H9 (cell line): ENCODE results near the gene CCDC134. TPM values are rescaled to one million over a fixed set of nuclear protein-coding genes. Genes with fewer than 3 reads are reported as not detected.

Experiments
- DNase-seq: peaks from one replicate; pipeline ENCODE4 v3.0.0-alpha.2; 2017
- H2AFZ ChIP-seq: one replicate; pipeline ENCODE4 v1.6.1; 2013; ENCODE audit warnings: mild to moderate bottlenecking, low read length, control low read depth, moderate library complexity
- H2AK5ac ChIP-seq: 2 replicates; pipeline ENCODE4 v1.6.1; 2013; ENCODE audit warnings: low read length, control low read depth, mixed read lengths; ENCODE audit not compliant: insufficient read length
- H2BK120ac ChIP-seq: one replicate; pipeline ENCODE4 v1.6.1; 2013; ENCODE audit warnings: low read depth, mild to moderate bottlenecking, low read length, control low read depth, inconsistent platforms; ENCODE audit not compliant: poor library complexity, severe bottlenecking
- H2BK12ac ChIP-seq: 2 replicates; pipeline ENCODE4 v1.6.1; 2013; ENCODE audit warnings: low read length, control low read depth, mixed read lengths, low read depth; ENCODE audit not compliant: insufficient read length
- H2BK15ac ChIP-seq: 2 replicates; pipeline ENCODE4 v1.6.1; 2013; ENCODE audit warnings: low read depth, low read length, control low read depth
- H2BK20ac ChIP-seq: one replicate; pipeline ENCODE4 v1.6.1; 2013; ENCODE audit warnings: low read depth, mild to moderate bottlenecking, low read length, control low read depth, inconsistent platforms; ENCODE audit not compliant: poor library complexity, severe bottlenecking
- H2BK5ac ChIP-seq: 2 replicates; pipeline ENCODE4 v1.6.1; 2013; ENCODE audit warnings: low read length, control low read depth, mixed read lengths; ENCODE audit not compliant: insufficient read length
- H3K14ac ChIP-seq: 2 replicates; pipeline ENCODE4 v1.6.1; 2013; ENCODE audit warnings: low read length, control low read depth; ENCODE audit not compliant: insufficient read depth
- H3K18ac ChIP-seq: 2 replicates; pipeline ENCODE4 v1.6.1; 2013; ENCODE audit warnings: low read depth, mild to moderate bottlenecking, mixed read lengths, low read length, control low read depth; ENCODE audit not compliant: insufficient read length
- H3K23ac ChIP-seq: 2 replicates; pipeline ENCODE4 v1.6.1; 2013; ENCODE audit warnings: low read length, control low read depth, mixed read lengths, low read depth; ENCODE audit not compliant: insufficient read length
- H3K23me2 ChIP-seq: 2 replicates; pipeline ENCODE4 v1.6.1; 2013; ENCODE audit warnings: low read depth, mild to moderate bottlenecking, mixed read lengths, low read length, control low read depth; ENCODE audit not compliant: insufficient read length, poor library complexity, severe bottlenecking
- H3K27ac ChIP-seq: 2 replicates; pipeline ENCODE4 v1.5.1; 2013; ENCODE audit warnings: low read length, control low read depth, mixed read lengths, low read depth; ENCODE audit not compliant: insufficient read length
- H3K27me3 ChIP-seq: 2 replicates; pipeline ENCODE4 v1.6.1; 2013; ENCODE audit warnings: low read length, control low read depth, inconsistent platforms; ENCODE audit not compliant: insufficient read depth
- H3K4ac ChIP-seq: 2 replicates; pipeline ENCODE4 v1.6.1; 2013; ENCODE audit warnings: low read depth, mild to moderate bottlenecking, control low read depth, inconsistent platforms, low read length, moderate library complexity
- H3K4me1 ChIP-seq: 2 replicates; pipeline ENCODE4 v1.6.1; 2013; ENCODE audit warnings: low read length, control low read depth, inconsistent platforms; ENCODE audit not compliant: insufficient read depth
- H3K4me2 ChIP-seq: 2 replicates; pipeline ENCODE4 v1.6.1; 2013; ENCODE audit warnings: low read length, control low read depth, mixed read lengths; ENCODE audit not compliant: insufficient read length, insufficient read depth
- H3K56ac ChIP-seq: 2 replicates; pipeline ENCODE4 v1.6.1; 2013; ENCODE audit warnings: low read depth, mild to moderate bottlenecking, mixed read lengths, low read length, control low read depth; ENCODE audit not compliant: insufficient read length
- H3K79me1 ChIP-seq: 2 replicates; pipeline ENCODE4 v1.6.1; 2013; ENCODE audit warnings: low read depth, mild to moderate bottlenecking, moderate library complexity, low read length, control low read depth, inconsistent platforms; ENCODE audit not compliant: insufficient read depth, poor library complexity, severe bottlenecking
- H3K79me2 ChIP-seq: 2 replicates; pipeline ENCODE4 v1.6.1; 2013; ENCODE audit warnings: low read length, control low read depth, inconsistent platforms; ENCODE audit not compliant: insufficient read depth
- H3K9ac ChIP-seq: 2 replicates; pipeline ENCODE4 v1.6.1; 2013; ENCODE audit warnings: low read length, control low read depth, mixed read lengths; ENCODE audit not compliant: insufficient read length; ENCODE audit errors: extremely low read depth
- H3K9me3 ChIP-seq: one replicate; pipeline ENCODE4 v1.6.1; 2013; ENCODE audit warnings: low read depth, low read length, inconsistent platforms; ENCODE audit not compliant: control insufficient read depth
- H3T11ph ChIP-seq: one replicate; pipeline ENCODE4 v1.6.1; 2013; ENCODE audit warnings: mild to moderate bottlenecking, low read length, control low read depth, inconsistent platforms
- H4K20me1 ChIP-seq: one replicate; pipeline ENCODE4 v1.6.1; 2013; ENCODE audit not compliant: control insufficient read depth, insufficient read length, insufficient read depth
- H4K5ac ChIP-seq: 2 replicates; pipeline ENCODE4 v1.6.1; 2013; ENCODE audit warnings: low read depth, mild to moderate bottlenecking, mixed read lengths, low read length, control low read depth; ENCODE audit not compliant: insufficient read length
- H4K8ac ChIP-seq: replicated peaks from 2 replicates; pipeline ENCODE4 v1.6.1; 2013; ENCODE audit warnings: low read length, control low read depth, mixed read lengths, low read depth; ENCODE audit not compliant: insufficient read length
- H4K91ac ChIP-seq: 2 replicates; pipeline ENCODE4 v1.6.1; 2013; ENCODE audit warnings: low read depth, mild to moderate bottlenecking, moderate library complexity, mixed read lengths, low read length, control low read depth; ENCODE audit not compliant: insufficient read length
- H3K27ac Mint-ChIP-seq, 3 experiments: 2 replicates in 2 of 3; 3 replicates in 1 of 3; pipeline ENCODE4 v1.8.0; 2020 to 2021; ENCODE audit warnings: mixed read lengths in 3 of 3, mild to moderate bottlenecking in 1 of 3, moderate library complexity in 1 of 3
- H3K27me3 Mint-ChIP-seq: 2 replicates; pipeline ENCODE4 v1.8.0; 2021; ENCODE audit warnings: low read depth, mild to moderate bottlenecking, moderate library complexity, mixed read lengths
- H3K36me3 Mint-ChIP-seq, 3 experiments: 2 replicates in 2 of 3; 3 replicates in 1 of 3; pipeline ENCODE4 v1.8.0; 2020 to 2021; ENCODE audit warnings: low read depth in 3 of 3, mixed read lengths in 3 of 3; ENCODE audit not compliant: insufficient read depth in 1 of 3
- H3K4me1 Mint-ChIP-seq, 2 experiments: 2 replicates each; pipeline ENCODE4 v1.8.0; 2020; ENCODE audit warnings: mixed read lengths in 2 of 2
- H3K4me3 Mint-ChIP-seq, 2 experiments: 2 replicates in 1 of 2; 3 replicates in 1 of 2; pipeline ENCODE4 v1.8.0; 2020 to 2021; ENCODE audit warnings: mild to moderate bottlenecking in 2 of 2, mixed read lengths in 2 of 2, moderate library complexity in 1 of 2
- H3K9me3 Mint-ChIP-seq, 2 experiments: 2 replicates in 1 of 2; 3 replicates in 1 of 2; pipeline ENCODE4 v1.8.0; 2020; ENCODE audit warnings: mild to moderate bottlenecking in 2 of 2, mixed read lengths in 2 of 2, moderate library complexity in 1 of 2
- WGBS: extraction: QIAGEN DNeasy Blood & Tissue Kit; methylation state at CpG from one replicate; pipeline ENCODE4 v1.1.7; 2013; ENCODE audit warnings: missing lambda C conversion rate, low lambda C conversion rate, mixed read lengths; ENCODE audit not compliant: insufficient read length; ENCODE audit errors: extremely low coverage; 5-methylcytosine and 5-hydroxymethylcytosine counted together
- total RNA-seq: library from RNA; stranded (reverse); gene quantifications from 2 replicates; pipeline ENCODE4 v1.2.1, GENCODE V29; 2021
- TF ChIP-seq, protein P1 (sequence below): fragments of 200-600 bp; sonication (generic); conservative IDR thresholded peaks from 3 replicates; pipeline ENCODE4 v1.8.0; 2021; ENCODE audit warnings: antibody characterized with exemption, mild to moderate bottlenecking

The CCDC134 gene
- total RNA-seq, 1 experiment from 2014 or later: 20.7 TPM

DNA sequence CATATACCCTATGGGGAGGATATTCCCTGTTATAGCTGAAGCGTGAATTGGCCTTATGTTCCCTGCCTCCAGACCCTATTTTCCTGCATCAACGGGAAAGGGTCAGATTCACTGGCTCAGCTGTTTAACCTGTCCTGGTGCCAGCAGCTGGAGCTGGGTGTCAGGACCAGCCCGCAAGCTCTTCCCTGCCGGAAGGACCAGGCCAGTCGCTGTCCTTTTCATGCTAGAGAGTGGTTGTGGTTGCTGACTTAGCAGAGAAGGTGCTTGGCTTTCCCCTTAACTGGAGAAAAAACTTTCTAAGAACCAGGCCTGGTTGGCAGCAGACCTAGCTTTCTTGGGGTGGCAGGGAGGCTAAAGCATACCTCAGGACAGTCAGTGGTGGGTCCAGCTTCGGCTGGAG, 27.2 kb downstream of the CCDC134 start:
- H3K9ac ChIP-seq: no peak overlapping the region
- no peak overlapping the region for H2AFZ ChIP-seq
- no peak overlapping the region for H3K4ac ChIP-seq
- H3K27ac Mint-ChIP-seq: peak overlapping the region in 2 of 3 experiments; percentile 12 to 26; a peak in 1 of 7 replicates
- TF ChIP-seq, protein P1, sequence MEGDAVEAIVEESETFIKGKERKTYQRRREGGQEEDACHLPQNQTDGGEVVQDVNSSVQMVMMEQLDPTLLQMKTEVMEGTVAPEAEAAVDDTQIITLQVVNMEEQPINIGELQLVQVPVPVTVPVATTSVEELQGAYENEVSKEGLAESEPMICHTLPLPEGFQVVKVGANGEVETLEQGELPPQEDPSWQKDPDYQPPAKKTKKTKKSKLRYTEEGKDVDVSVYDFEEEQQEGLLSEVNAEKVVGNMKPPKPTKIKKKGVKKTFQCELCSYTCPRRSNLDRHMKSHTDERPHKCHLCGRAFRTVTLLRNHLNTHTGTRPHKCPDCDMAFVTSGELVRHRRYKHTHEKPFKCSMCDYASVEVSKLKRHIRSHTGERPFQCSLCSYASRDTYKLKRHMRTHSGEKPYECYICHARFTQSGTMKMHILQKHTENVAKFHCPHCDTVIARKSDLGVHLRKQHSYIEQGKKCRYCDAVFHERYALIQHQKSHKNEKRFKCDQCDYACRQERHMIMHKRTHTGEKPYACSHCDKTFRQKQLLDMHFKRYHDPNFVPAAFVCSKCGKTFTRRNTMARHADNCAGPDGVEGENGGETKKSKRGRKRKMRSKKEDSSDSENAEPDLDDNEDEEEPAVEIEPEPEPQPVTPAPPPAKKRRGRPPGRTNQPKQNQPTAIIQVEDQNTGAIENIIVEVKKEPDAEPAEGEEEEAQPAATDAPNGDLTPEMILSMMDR: no peak
- H3K4me2 ChIP-seq: no peak overlapping the region
- no peaks in the 10 kb centered on the region for H3K79me2 ChIP-seq
- H3K9me3 Mint-ChIP-seq: no peaks in the 10 kb centered on the region
- no peaks in the 10 kb centered on the region for H3K9me3 ChIP-seq
- H4K5ac ChIP-seq: no peak overlapping the region
- H3K27ac ChIP-seq: no peak overlapping the region
- no peak overlapping the region for H2BK12ac ChIP-seq
- no peak overlapping the region for H3K14ac ChIP-seq
- no peak overlapping the region for H2BK120ac ChIP-seq
- no peaks in the 10 kb centered on the region for H3K79me1 ChIP-seq
- no peak overlapping the region for H4K8ac ChIP-seq
- no peak overlapping the region for H3K18ac ChIP-seq
- H2AK5ac ChIP-seq: no peak overlapping the region
- no peaks in the 10 kb centered on the region for H3K23me2 ChIP-seq
- no peak overlapping the region for H3K56ac ChIP-seq
- DNase-seq: no peak
- no peak overlapping the region for H2BK20ac ChIP-seq
- H2BK15ac ChIP-seq: no peak overlapping the region
- no peak overlapping the region for H2BK5ac ChIP-seq
- H3K27me3 ChIP-seq: no peaks in the 10 kb centered on the region
- H3K4me1 Mint-ChIP-seq: peaks cover 39 to 45% of the 10 kb centered on the region in 2 experiments
- no peak overlapping the region for H4K91ac ChIP-seq
- no peaks in the 10 kb centered on the region; the same call in 1 of the 2 replicates for H3K27me3 Mint-ChIP-seq
- H3K4me3 Mint-ChIP-seq: no peak overlapping the region; a peak in 1 of 5 replicates
- no peak overlapping the region for H3T11ph ChIP-seq
- H3K36me3 Mint-ChIP-seq: peaks cover 8 to 21% (median 15%) of the 10 kb centered on the region in 3 experiments; a peak in 6 of 7 replicates
- WGBS: no CpG with 5 or more reads among the region's 6 CpGs
- no peak overlapping the region for H3K23ac ChIP-seq
- H4K20me1 ChIP-seq: no peaks in the 10 kb centered on the region
- peaks cover 5% of the 10 kb centered on the region; the same call in 1 of the 2 replicates for H3K4me1 ChIP-seq
